K562 (cell line): ENCODE measurements around the gene KCNK3.

Experiments
- KLF6 ChIP-seq: fragments of 250-450 bp; sonication (Bioruptor Pico); IDR thresholded peaks from 2 replicates; pipeline ENCODE4 v1.4.0; 2020; ENCODE audit warnings: mild to moderate bottlenecking, moderate library complexity, borderline replicate concordance
- NFIC ChIP-seq: fragments of 450-650 bp; IDR thresholded peaks from 2 replicates; pipeline ENCODE4 v1.6.1; 2017; ENCODE audit warnings: mild to moderate bottlenecking, inconsistent platforms
- NR1H2 ChIP-seq: sonication (generic); formaldehyde crosslinking; IDR thresholded peaks from 2 replicates; pipeline ENCODE4 v1.4.0; 2020; ENCODE audit warnings: mild to moderate bottlenecking, missing genetic modification reagents
- SETDB1 ChIP-seq: IDR thresholded peaks from one replicate; pipeline ENCODE4 v1.6.1; 2012; ENCODE audit warnings: low read length, control low read depth, inconsistent platforms
- SMAD3 ChIP-seq: fragments of 450-650 bp; formaldehyde crosslinking; conservative IDR thresholded peaks from 2 replicates; pipeline ENCODE4 v1.4.0; 2020; ENCODE audit warnings: mild to moderate bottlenecking
- SPI1 ChIP-seq: IDR thresholded peaks from 2 replicates; pipeline ENCODE4 v1.6.1; 2011; ENCODE audit warnings: low read depth, low read length, control low read depth, borderline replicate concordance
- TF ChIP-seq, protein P1 (sequence below): sonication (generic); formaldehyde crosslinking; IDR thresholded peaks from 2 replicates; pipeline ENCODE4 v1.8.1; 2023; ENCODE audit warnings: mild to moderate bottlenecking, missing genetic modification reagents

DNA sequence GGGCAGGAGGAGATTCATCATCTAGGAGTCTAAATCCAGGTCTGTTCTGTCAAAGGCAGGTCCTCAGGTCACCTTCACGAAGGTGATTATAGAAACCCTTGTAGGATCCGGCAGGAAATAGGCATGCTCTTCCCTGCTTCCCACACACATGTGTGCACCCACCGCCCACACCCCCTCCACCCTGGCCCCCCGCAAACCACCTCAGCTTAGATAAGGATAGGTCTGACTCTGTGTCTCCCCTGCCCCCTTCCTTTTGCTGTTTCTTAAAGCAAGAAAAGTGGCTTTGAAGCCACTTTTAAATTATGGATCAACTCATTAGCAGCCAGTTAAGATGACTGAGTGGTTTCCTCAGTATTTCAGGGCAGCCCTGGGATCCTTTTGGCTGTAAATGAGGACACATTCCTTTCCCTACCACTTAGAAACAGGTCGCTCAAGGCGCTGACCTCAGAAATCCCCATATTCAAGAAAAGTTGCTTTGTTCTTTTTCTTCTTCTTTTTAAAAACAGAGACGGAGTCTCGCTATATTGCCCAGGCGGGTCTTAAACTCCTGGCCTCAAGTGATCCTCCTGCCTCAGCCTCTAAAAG, 36.8 kb upstream of the KCNK3 start:
- TF ChIP-seq SPI1 (no peak), SMAD3 (CRISPR knock-in tag) (no peak), NFIC (no peak), SETDB1 (no peak), KLF6 (no peak), NR1H2 (CRISPR knock-in tag) (no peak)
- TF ChIP-seq, protein P1, sequence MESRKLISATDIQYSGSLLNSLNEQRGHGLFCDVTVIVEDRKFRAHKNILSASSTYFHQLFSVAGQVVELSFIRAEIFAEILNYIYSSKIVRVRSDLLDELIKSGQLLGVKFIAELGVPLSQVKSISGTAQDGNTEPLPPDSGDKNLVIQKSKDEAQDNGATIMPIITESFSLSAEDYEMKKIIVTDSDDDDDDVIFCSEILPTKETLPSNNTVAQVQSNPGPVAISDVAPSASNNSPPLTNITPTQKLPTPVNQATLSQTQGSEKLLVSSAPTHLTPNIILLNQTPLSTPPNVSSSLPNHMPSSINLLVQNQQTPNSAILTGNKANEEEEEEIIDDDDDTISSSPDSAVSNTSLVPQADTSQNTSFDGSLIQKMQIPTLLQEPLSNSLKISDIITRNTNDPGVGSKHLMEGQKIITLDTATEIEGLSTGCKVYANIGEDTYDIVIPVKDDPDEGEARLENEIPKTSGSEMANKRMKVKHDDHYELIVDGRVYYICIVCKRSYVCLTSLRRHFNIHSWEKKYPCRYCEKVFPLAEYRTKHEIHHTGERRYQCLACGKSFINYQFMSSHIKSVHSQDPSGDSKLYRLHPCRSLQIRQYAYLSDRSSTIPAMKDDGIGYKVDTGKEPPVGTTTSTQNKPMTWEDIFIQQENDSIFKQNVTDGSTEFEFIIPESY: no peak
